Activated CD4-positive, alpha-beta T cell treated with anti-CD3 and anti-CD28 coated beads for 4 hours (primary cell): Measurements from ENCODE around the gene HPGDS.
"Not testable (repeated sequence)": the region's sequence is repeated elsewhere in the genome, so short reads cannot be mapped to it uniquely, and the experiment has no call there.

Experiments
- DNase-seq, 2 donors: peaks; one replicate each; pipeline ENCODE4 v3.0.0-alpha.2; 2020

The HPGDS gene

DNA sequence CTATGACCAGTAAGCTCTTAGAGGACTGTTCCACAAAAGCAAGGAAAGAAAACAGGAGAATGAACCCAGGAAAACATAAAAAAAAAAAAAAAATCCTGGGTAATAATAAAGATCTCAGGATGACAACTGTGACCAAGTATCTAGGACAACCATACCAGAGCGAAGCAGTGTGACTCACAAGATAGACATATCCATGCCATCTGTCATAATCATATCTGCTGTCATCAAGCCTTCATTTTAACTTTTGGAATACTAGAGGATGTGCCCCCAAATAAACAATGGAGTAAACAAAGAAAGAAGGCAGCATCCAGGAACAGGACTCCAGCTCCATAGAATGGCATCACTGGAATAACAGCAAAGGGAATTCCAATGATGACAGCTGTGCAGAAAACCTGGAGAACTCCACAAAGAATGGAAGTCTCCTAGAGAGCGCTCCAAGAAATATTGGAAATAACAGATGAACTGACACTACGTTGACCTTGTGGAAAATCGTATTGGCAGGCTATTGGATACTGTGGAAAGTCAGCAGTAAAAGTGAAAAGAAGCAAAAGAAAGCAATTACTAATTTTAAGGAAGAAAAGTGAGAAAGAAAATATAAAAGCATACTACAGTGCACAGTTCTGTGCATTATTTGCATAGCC is 35.3 kb downstream of the HPGDS start:
- DNase-seq: no peak

DNA sequence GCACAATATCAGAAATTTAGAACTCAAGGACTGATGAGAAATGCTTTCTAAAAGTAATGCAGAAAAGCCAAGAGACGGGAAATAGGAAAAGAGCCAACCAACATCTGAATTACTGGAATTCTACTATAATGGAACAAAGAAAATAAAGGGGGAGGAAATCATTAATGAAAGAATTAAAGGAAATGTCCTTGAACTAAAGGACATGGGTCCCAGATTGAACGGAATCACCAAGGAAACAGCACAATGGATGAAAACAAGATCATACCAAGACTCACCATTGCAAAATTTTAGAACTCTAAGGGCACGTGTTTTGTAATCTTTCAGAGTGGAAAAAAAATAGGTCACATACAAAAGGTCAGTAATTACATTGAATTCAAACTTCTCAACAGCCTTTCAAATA is 35.9 kb downstream of the HPGDS start:
- no peak for DNase-seq

DNA sequence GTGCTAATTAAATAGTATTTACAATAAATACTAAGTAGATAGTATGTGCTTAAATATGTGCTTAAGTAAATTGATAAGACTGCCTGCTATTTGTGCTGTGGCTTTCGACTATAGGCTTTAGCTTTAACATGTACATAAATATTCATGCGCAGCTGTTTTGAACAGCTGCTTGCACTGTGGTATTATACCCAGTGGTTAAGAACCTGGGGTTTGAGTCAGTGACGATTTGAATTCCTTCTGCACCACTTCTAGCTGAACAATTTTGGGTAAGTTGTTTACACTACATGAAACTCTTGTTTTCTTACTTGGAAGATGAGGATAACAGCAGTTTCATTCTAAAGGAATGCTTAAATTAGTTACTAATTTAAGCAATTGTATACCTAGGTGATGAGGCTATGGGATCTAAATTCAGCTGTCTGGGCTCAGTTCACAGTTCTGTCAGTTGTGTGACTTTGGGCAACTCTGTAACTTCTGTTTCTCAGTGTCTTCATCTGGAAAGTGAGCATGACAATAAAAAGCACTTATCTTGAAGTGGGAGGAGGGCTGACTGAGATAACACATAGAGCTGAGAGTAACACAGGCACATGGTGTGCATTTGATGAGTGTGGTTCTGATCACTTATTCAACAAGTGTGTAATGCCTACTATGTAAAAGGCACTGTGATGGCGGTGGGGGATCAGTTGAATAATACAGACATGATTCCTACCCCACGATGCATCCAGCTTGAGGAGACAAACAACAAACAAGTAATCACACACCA is 37.0 kb downstream of the HPGDS start:
- DNase-seq: no peak

DNA sequence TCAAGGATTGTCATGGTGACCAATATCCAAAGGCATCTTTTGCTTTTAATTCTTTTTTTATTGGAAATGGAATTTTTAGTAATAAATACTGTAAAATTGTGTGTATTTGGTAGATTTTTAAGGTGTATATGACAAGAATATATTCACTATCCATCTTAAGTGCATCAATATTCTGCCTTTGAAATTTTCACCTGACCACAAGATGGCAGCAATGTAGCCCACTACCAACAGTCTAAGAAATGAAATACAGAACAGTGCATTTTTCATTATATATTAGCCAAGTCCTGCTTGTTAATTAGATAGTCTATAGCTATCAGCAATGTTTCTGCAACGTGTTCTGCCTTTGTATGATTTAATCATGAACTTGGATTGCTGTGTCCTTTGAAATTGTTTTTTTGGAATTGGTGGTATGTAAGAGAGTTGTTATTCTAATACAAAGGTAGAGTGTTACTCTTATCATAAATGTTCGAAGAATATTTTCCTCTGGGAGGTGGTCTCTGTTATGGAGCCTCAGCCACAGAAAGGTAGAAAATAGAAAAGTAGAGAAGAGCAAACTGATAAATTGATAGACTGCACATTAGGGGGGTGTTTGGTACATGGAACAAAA is 38.2 kb downstream of the HPGDS start:
- peak in 1 of 2 donors; percentile 8 for DNase-seq

DNA sequence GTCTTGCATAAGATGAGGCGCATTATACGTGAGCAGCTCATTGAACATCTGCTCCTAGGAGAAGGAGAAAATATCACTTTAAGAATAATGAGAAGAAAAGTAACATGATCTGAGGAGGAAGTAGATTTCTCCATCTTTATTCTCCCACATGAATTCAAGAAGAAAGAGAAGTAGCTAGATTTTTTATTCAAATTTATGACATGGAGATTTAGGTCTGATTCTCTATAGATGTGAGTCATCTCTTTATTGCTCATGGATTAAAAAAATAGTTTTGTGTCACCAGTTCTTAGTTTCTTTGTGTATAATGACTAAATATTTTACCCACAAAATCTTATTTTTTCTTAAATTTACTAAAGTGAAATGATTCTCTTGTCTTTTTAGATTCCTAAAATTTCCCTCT is 40.4 kb downstream of the HPGDS start:
- DNase-seq: no peak

DNA sequence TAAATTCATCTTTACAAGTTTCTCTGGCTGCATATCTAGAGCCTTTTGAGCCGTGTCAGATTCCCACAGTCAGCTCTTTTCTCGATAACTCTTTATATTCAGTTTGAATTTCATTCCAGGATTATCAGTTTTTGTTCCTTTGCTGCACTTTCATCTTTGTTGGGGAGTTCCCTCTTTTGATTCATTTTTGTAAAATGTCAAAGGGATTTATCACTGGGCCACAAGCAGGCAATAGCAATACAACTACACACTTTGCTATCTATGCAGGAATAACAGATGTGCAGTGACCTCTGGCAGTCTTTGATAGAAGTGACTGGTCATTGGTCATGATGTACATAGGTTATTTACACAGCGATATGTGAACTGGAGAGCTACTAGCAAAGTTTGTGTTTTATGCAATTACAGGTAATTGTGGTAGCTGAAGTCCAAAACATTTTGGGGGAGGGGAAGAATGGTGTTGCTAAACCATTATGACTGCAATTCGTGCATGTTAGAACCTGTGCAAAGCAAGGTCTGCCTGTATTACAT is 43.8 kb downstream of the HPGDS start:
- no peak for DNase-seq

DNA sequence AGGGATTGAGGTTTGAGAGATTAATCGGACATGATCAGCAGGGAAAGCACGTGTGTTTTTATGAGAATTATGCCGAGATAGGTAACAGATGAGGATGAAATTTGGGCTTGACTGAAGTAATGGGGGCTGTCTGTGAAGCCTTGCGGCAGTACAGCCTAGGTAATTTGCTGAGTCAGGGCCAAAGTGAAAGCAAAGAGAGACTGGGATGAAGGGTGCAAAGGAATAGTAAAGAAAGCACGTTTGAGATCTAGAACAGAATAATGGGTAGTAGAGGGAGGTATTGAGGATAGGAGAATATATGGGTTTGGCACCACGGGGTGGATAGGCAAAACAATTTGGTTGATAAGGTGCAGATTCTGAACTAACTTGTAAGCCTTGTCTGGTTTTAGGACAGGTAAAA is 47.2 kb downstream of the HPGDS start:
- not testable (repeated sequence) for DNase-seq

DNA sequence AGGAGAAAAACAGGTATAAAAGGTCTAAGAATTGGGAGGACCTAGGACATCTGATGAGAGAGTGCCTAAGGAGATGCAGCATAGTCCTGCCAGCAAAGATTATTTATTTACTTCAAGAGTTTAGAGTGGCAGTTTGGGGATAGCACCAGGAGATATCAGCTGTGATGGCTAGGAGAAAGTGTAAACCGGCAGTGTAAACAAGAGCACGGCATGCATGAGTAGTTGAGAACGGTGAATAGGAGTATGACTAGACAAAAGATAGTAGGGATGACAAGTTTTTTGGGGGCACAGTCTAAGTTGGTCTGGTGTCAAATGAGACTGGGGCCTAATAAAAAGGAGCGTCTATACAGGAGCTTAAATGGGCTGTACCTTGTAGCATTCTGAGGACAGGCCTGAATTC is 48.7 kb downstream of the HPGDS start:
- DNase-seq: not testable (repeated sequence)

DNA sequence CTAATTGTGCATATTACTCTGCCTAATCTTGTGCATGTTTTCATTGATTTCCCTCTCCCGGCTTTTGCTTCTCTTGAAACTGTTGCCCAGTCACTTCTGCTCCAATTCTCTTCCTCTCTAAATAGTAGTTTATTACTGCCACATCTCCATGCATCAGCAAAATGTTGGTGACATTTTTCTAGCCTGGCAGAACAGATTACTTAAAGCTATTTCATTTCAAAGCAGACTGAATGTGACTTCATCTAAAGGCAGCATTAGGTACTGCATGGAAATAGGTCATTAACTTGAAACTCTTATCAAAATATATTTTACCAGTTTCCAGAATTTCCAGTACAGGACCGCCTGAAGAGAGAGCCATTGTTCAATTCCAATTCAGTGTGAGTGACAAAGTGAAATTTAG is 52.4 kb downstream of the HPGDS start:
- no peak for DNase-seq

DNA sequence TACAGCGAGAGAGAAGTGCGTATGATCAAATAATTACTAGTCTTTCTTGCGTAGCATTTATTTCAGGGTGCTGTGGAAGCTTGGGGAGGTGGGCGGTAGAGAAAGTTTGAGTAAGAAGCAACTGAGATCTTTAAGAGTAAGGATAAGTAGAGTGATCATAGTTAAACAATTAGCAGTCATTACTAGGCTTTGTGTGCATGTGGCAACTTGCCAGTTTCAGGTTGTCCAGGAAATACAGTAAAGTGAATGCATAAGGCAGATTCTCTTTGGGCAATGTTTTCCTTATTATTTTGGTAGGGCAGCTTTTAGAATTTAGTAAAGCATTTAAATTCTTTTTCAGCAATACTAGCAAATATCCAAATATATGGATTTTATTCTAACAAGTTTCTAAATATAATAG is 57.0 kb downstream of the HPGDS start:
- no peak for DNase-seq

DNA sequence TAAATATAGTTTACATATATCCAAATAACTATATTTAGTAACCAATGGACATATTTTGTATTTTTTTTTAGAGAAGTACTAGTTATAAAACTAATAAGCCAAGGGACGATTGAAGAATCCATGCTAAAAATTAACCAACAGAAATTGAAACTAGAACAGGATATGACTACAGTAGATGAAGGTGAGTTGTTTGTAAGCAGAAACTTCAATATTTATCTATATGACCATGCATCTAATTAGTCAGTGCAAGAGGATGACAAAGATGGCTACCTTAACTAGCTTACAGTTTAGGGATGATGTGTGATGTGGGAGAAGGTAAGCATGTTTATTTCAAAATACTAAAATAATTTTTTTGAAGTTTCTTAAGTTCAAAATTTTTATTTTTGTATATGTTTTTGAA is 57.7 kb downstream of the HPGDS start:
- DNase-seq: no peak

DNA sequence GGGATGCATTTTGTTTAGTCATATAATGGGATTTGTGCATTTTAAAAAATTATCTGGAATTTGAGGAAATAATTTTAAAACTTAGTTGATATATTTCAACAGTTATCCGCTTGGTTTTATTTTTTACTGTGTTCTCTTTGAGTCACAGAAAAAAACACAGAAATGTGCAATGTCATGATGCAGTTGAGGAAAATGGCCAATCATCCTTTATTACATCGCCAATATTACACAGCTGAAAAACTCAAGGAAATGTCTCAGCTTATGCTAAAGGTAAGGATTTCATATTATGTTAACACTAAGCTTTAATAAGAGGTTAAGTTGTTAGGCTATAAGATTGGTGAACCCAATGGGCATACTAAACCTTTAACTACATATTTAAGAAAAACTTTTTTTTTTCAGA is 63.9 kb downstream of the HPGDS start:
- DNase-seq: no peak

DNA sequence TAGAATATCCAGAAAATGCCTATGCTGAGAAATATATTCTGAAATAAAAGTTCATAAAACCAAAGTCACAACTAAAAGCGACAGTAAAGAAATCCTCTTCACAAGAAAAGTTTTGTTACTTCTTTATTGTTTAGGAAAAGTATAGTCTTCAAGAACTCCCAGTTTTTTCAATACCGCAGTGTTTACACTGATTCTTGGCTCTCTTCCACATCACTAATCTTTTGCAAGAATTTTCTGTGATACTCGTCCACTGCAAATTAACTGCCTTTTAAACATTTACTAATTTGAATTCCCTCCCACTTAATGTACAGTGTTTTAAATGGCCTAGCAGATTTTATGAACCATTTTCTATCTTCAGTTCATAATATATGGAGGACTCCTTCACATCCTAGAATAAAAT is 65.1 kb downstream of the HPGDS start:
- DNase-seq: no peak

DNA sequence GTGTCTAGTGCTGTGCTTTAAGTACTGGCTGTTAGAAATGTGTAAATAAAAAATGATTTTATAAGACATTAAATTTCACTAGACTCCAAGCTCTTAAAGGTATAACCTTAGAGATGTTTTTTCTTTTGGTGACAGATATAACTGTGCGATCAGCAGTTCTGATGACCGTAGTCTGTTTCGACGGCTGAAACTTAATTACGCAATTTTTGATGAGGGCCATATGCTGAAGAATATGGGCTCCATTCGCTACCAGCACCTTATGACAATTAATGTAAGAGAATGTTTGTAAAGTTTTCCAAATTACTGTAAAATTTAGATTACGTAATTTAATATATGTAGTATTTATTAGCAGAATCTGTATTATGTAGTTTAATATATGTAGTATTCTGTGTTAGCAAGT is 66.4 kb downstream of the HPGDS start:
- no peak for DNase-seq

DNA sequence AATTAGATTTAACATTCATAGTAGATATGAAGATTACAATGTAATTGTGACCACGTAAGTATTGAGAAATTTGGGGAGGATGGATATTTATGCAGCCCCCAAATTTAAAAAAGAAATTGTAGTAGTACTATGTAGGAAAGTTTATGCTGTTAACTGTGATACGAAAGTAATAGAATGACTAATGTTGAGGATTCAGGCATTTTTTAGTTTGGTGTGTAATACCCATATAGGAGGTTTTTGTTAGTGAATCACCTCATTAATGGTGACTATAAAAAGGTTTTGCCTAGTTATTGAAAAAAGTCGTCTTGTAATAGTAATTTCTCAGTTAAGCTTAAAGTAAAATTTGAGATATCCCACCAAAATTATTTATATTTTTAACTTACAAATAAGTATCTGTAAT is 67.7 kb downstream of the HPGDS start:
- no peak for DNase-seq

DNA sequence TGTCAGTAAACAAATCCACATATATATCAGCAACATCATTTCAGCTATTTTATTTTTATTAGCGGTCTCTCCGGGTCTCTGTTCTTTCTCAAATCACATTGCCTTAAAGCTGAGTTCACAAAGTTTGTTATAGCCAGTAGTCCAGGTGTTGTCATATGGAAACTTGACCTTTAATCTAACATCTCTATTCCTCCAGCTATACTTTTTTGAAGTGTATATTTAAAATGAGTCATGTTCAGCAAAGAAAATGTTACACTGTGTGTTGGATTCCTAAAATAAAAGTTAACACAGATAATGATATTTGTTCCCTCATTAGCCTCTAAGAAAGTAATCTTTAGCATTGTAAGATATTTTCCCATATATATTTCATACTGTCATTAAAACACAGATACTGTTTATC is 71.4 kb downstream of the HPGDS start:
- no peak for DNase-seq

DNA sequence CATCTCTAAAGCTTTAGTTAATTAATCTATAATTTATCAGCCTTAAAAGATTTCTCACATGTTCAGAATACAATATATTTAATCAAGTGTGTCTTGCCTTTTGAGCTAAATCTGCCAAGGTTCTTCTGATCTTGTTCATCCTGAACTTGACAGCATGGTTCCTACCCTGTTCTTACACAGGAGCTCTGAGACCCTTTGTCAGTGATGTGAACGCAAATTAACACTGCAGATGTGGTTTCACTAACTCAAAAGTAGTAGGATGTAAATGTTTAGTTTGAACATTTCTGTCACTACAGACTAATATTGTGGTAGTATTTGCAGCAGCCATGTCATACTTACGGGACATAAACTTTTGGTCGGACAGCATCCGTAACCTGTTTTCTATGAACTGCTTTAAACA is 75.6 kb downstream of the HPGDS start:
- no peak for DNase-seq

DNA sequence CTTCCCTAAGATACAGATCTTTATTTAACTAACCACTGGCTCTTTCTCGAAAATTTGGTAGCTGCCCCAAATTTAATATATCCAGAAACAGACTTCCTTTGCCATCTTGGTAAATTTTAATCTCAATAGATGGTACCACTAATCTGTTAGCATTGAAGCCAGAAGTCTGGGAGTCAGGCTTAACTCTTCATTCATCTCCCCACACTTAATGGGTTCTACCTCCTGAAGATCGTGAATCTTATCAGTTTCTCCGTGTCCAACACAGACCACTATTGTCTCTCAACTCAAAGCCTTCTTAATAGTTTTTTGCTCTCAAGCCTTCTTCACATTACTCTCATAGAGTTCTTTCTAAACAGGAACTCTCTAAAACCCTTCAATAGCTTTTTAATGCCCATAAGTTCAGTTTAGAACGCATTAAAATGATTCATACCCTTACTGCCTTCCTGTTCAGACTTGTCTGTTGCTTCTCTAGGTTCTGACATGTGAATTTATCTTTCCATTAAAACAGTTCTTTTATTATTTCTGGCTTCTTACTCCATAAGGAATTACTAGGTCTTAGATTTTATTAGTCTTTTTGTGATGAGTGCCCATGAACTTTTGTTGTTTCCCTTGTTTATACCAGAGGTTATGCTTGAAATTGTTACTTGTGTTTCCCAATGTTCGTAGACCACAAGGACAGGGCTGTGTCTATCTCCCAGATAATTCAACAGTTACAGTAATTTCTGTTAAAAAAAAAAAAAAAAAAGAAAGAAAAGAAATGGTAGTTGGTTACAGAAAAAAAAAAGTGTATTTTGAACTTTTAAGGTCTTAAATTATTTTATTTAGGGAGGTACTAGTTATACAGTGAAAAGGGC is 80.2 kb downstream of the HPGDS start:
- no peak for DNase-seq

DNA sequence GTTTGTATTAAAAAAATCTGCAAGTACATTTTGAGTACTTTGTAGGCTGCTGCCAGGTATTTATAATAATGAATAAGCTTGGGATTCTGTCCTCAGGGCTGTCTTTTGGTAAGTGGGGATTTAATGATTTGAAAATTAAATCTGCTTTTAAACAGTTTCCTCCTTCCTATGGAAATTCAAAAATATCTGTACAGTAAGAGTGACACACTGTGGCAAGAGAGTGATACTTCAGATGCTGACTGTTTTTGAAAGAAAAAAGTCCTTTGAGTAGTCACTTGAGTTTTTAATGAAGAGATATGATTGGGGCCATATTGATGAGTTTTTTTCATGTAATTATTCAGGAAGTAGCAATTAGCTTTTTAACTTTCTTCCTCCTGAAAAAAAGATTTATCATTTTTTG is 85.8 kb downstream of the HPGDS start:
- no peak for DNase-seq

DNA sequence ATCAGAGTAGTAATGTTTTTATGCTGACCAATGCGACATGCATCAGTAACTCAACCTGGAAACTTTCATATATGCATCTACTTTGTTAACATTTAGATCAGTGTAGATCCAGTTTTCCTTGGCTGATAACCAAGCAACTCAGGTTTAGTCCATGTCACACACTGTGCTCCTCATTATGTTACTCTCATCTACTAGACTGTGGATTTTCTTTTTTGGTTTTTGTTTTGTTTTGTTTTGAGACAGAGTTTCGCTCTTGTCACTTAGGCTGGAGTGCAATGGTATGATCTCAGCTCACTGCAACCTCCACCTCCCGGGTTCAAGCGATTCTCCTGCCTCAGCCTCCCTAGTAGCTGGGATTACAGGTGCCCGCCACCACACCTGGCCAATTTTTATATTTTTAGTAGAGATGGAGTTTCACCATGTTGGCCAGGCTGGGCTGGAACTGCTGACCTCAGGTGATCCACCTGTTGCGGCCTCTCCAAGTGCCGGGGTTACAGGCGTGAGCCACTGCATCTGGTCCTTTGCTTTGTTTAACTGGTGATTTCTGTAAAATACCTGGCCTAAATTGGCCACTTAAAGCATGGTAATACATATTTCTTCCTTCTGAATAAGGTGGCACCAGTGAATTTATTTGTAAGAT is 86.4 kb downstream of the HPGDS start:
- DNase-seq: no peak

DNA sequence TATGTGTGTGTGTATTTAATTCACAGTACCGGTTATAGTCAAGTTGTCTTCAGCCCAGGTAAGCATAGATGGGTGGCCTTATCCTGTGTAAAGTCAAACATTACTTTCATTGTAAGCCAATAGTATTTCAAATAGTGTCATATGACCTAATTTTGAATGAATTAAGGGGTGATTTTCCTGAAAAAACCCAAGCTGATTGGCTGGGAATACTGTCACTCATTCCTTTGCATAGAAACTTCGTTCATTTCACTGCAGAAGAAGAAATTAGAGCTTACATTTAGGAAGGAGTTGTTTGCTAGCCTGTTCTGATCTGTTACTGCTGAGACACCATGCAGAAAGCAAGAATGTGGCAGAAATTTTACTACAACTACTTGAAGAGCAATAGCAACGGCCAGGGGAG is 89.6 kb downstream of the HPGDS start:
- no peak for DNase-seq

DNA sequence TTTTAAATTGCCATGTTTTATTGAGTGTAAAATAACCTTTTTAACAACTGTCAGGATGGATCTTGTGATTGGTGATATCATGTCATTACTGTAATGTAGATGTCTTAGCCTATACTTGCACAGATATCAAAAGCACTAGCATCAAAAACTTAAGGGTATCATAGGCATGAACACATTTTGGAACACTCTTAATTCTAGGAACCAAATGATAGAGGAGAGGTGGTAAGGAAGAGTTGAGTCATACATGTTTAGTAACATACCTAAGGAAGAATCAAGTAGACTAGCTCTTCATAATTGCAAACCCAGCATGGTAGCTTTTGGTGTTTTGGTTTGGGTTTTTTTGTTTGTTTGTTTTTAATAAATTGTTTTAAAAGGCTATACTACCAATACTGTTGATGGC is 91.5 kb downstream of the HPGDS start:
- DNase-seq: no peak
